Mucosa of rectum (tissue), 2 donors: ENCODE data around the gene COLEC12.

Source experiments
- H3K27ac ChIP-seq, 2 donors: one replicate each; pipeline ENCODE4 v1.7.0; 2013; ENCODE audit warnings: inconsistent platforms in 2 of 2, low read depth in 2 of 2, low read length in 2 of 2
- H3K27me3 ChIP-seq, 2 donors: one replicate each; pipeline ENCODE4 v1.7.0; 2013; ENCODE audit warnings: low read length in 2 of 2; ENCODE audit not compliant: control insufficient read depth in 2 of 2, insufficient read depth in 2 of 2
- H3K36me3 ChIP-seq, 2 donors: one replicate each; pipeline ENCODE4 v1.7.0; 2013; ENCODE audit warnings: low read length in 2 of 2; ENCODE audit not compliant: control insufficient read depth in 2 of 2, insufficient read depth in 2 of 2
- H3K4me1 ChIP-seq, 2 donors: one replicate each; pipeline ENCODE4 v1.7.0; 2013; ENCODE audit warnings: low read length in 2 of 2, mild to moderate bottlenecking in 1 of 2; ENCODE audit not compliant: control insufficient read depth in 2 of 2, insufficient read depth in 2 of 2
- H3K4me3 ChIP-seq, 2 donors: one replicate each; pipeline ENCODE4 v1.7.0; 2013; ENCODE audit warnings: low read length in 2 of 2
- H3K9ac ChIP-seq, 2 donors: one replicate each; pipeline ENCODE4 v1.7.0; 2013; ENCODE audit warnings: low read length in 2 of 2, low read depth in 1 of 2, mild to moderate bottlenecking in 1 of 2
- H3K9me3 ChIP-seq, 2 donors: one replicate each; pipeline ENCODE4 v1.7.0; 2013; ENCODE audit warnings: low read length in 2 of 2; ENCODE audit not compliant: control insufficient read depth in 2 of 2
- donor health status: healthy.
- donor health status: Normal muscosa, but diverticular disease.

The COLEC12 gene

GRCh38 chr18:402129-402528 is 98.4 kb downstream of the COLEC12 start:
- H3K4me1 ChIP-seq, result no peaks in the 10 kb centered on the region
- H3K4me3 ChIP-seq, result no peak overlapping the region
- no peak overlapping the region for H3K27ac ChIP-seq
- no peaks in the 10 kb centered on the region for H3K36me3 ChIP-seq
- H3K9ac ChIP-seq, result no peak overlapping the region
- H3K9me3 ChIP-seq, result no peaks in the 10 kb centered on the region
- H3K27me3 ChIP-seq, result no peaks in the 10 kb centered on the region

- H3K36me3 ChIP-seq, result no peaks in the 10 kb centered on the region
- no peak overlapping the region for H3K4me3 ChIP-seq
- H3K9ac ChIP-seq, result no peak overlapping the region
- H3K4me1 ChIP-seq, result no peaks in the 10 kb centered on the region
- H3K9me3 ChIP-seq, result no peaks in the 10 kb centered on the region
- no peak overlapping the region for H3K27ac ChIP-seq
- H3K27me3 ChIP-seq, result no peaks in the 10 kb centered on the region
These were observed 100.0 kb downstream of the COLEC12 start for GRCh38 chr18:400456-400855.

- Histone ChIP-seq H3K27me3 (no peaks in the 10 kb centered on the region), H3K4me3 (no peak overlapping the region), H3K27ac (no peak overlapping the region), H3K9me3 (no peaks in the 10 kb centered on the region), H3K36me3 (no peaks in the 10 kb centered on the region), H3K9ac (no peak overlapping the region), H3K4me1 (peaks cover 0 to 3% of the 10 kb centered on the region in 2 donors)
These were observed 100.8 kb downstream of the COLEC12 start for GRCh38 chr18:399631-400135.

- Histone ChIP-seq H3K4me1 (peaks cover 0 to 3% of the 10 kb centered on the region in 2 donors), H3K36me3 (no peaks in the 10 kb centered on the region), H3K27ac (peak overlapping the region in 1 of 2 donors; percentile 1), H3K9ac (no peak overlapping the region), H3K27me3 (no peaks in the 10 kb centered on the region), H3K4me3 (no peak overlapping the region), H3K9me3 (no peaks in the 10 kb centered on the region)
These were observed 101.4 kb downstream of the COLEC12 start for GRCh38 chr18:398935-399630.

GRCh38 chr18:396556-396955 is 103.9 kb downstream of the COLEC12 start:
- Histone ChIP-seq H3K9ac (no peak overlapping the region), H3K27ac (no peak overlapping the region), H3K4me3 (no peak overlapping the region), H3K4me1 (peaks cover 0 to 3% of the 10 kb centered on the region in 2 donors), H3K9me3 (no peaks in the 10 kb centered on the region), H3K36me3 (no peaks in the 10 kb centered on the region), H3K27me3 (no peaks in the 10 kb centered on the region)

GRCh38 chr18:396251-396555 is 104.3 kb downstream of the COLEC12 start:
- Histone ChIP-seq H3K9ac (no peak overlapping the region), H3K4me1 (peaks cover 0 to 3% of the 10 kb centered on the region in 2 donors), H3K27ac (no peak overlapping the region), H3K27me3 (no peaks in the 10 kb centered on the region), H3K36me3 (no peaks in the 10 kb centered on the region), H3K9me3 (no peaks in the 10 kb centered on the region), H3K4me3 (no peak overlapping the region)

- Histone ChIP-seq H3K27ac (no peak overlapping the region), H3K4me1 (peaks cover 0 to 3% of the 10 kb centered on the region in 2 donors)
These were observed 104.8 kb downstream of the COLEC12 start for GRCh38 chr18:395456-396250.

GRCh38 chr18:394987-395362 is 105.5 kb downstream of the COLEC12 start:
- no peak overlapping the region for H3K4me3 ChIP-seq
- H3K9ac ChIP-seq, result no peak overlapping the region
- H3K36me3 ChIP-seq, result no peaks in the 10 kb centered on the region
- H3K27ac ChIP-seq, result no peak overlapping the region
- peaks cover 0 to 3% of the 10 kb centered on the region in 2 donors for H3K4me1 ChIP-seq
- no peaks in the 10 kb centered on the region for H3K27me3 ChIP-seq
- H3K9me3 ChIP-seq, result no peaks in the 10 kb centered on the region

More at GRCh38 chr18:395456-396250, 104.8 kb downstream of the COLEC12 start:
- Histone ChIP-seq H3K36me3 (no peaks in the 10 kb centered on the region), H3K9me3 (no peaks in the 10 kb centered on the region), H3K4me3 (no peak overlapping the region), H3K27me3 (no peaks in the 10 kb centered on the region), H3K9ac (no peak overlapping the region)

GRCh38 chr18:394262-394986 is 106.1 kb downstream of the COLEC12 start:
- Histone ChIP-seq H3K4me3 (no peak overlapping the region), H3K27me3 (no peaks in the 10 kb centered on the region), H3K4me1 (peaks cover 0 to 3% of the 10 kb centered on the region in 2 donors), H3K27ac (no peak overlapping the region), H3K9me3 (no peaks in the 10 kb centered on the region), H3K36me3 (no peaks in the 10 kb centered on the region), H3K9ac (no peak overlapping the region)

- Histone ChIP-seq H3K27me3 (no peaks in the 10 kb centered on the region), H3K36me3 (no peaks in the 10 kb centered on the region), H3K27ac (no peak overlapping the region), H3K9ac (no peak overlapping the region), H3K9me3 (no peaks in the 10 kb centered on the region), H3K4me1 (peaks cover 0 to 3% of the 10 kb centered on the region in 2 donors), H3K4me3 (no peak overlapping the region)
These were observed 106.9 kb downstream of the COLEC12 start for GRCh38 chr18:393574-393957.
